Liver (tissue), 9 donors: Measurements from ENCODE around the gene BIN2. TPM values are rescaled to one million over a fixed set of nuclear protein-coding genes. Genes with fewer than 3 reads are reported as not detected.

Experiments used
- DNase-seq: peaks from one replicate; pipeline ENCODE4 v3.0.0-alpha.2; 2017; ENCODE audit warnings: low spot score
- H3K27ac ChIP-seq, 2 donors: one replicate each; pipeline ENCODE4 v1.7.0; 2013; ENCODE audit warnings: inconsistent platforms in 2 of 2, low read length in 2 of 2, control low read depth in 1 of 2, low read depth in 1 of 2, mild to moderate bottlenecking in 1 of 2
- H3K27me3 ChIP-seq, 4 donors: one replicate each; pipeline versions ENCODE4 v1.6.1 to v1.7.0; 2013; ENCODE audit warnings: low read length in 3 of 4, inconsistent platforms in 1 of 4, mild to moderate bottlenecking in 1 of 4, moderate library complexity in 1 of 4; ENCODE audit not compliant: control insufficient read depth in 4 of 4, insufficient read depth in 4 of 4
- H3K36me3 ChIP-seq, 4 donors: one replicate each; pipeline versions ENCODE4 v1.6.1 to v1.7.0; 2013; ENCODE audit warnings: low read length in 3 of 4, mild to moderate bottlenecking in 3 of 4, low read depth in 1 of 4, moderate library complexity in 1 of 4; ENCODE audit not compliant: control insufficient read depth in 4 of 4, insufficient read depth in 3 of 4
- H3K4me1 ChIP-seq, 4 donors: one replicate each; pipeline versions ENCODE4 v1.6.1 to v1.7.0; 2013; ENCODE audit warnings: low read length in 3 of 4, mild to moderate bottlenecking in 3 of 4, moderate library complexity in 1 of 4; ENCODE audit not compliant: control insufficient read depth in 4 of 4, insufficient read depth in 4 of 4
- H3K4me3 ChIP-seq, 3 donors: one replicate each; pipeline versions ENCODE4 v1.6.1 to v1.7.0; 2013; ENCODE audit warnings: low read length in 3 of 3, control low read depth in 1 of 3, low read depth in 1 of 3, mild to moderate bottlenecking in 1 of 3
- H3K9ac ChIP-seq, 2 donors: one replicate each; pipeline ENCODE4 v1.7.0; 2013; ENCODE audit warnings: low read length in 2 of 2, mild to moderate bottlenecking in 2 of 2, moderate library complexity in 2 of 2, control low read depth in 1 of 2, low read depth in 1 of 2
- H3K9me3 ChIP-seq, 4 donors: one replicate each; pipeline versions ENCODE4 v1.6.1 to v1.7.0; 2013; ENCODE audit warnings: low read length in 3 of 4; ENCODE audit not compliant: control insufficient read depth in 4 of 4
- ATF3 ChIP-seq: IDR thresholded peaks from 2 replicates; pipeline ENCODE4 v1.6.1; 2016; ENCODE audit warnings: antibody characterized with exemption
- CTCF ChIP-seq: fragments of 150-350 bp; IDR thresholded peaks from 2 replicates; pipeline ENCODE4 v1.5.1; 2017; ENCODE audit warnings: improper control_type of control experiment, low read depth, low read length; ENCODE audit not compliant: missing input control
- EGR1 ChIP-seq, 2 donors: IDR thresholded peaks; 2 replicates each; pipeline ENCODE4 v1.6.1; 2016 to 2018; ENCODE audit warnings: antibody characterized with exemption in 2 of 2, low read depth in 2 of 2
- FOXA1 ChIP-seq: IDR thresholded peaks from 2 replicates; pipeline ENCODE4 v1.6.1; 2016; ENCODE audit warnings: antibody characterized with exemption
- FOXA2 ChIP-seq: IDR thresholded peaks from 2 replicates; pipeline ENCODE4 v1.6.1; 2016; ENCODE audit warnings: antibody characterized with exemption
- GABPA ChIP-seq, 2 donors: IDR thresholded peaks in 1 of 2; conservative IDR thresholded peaks in 1 of 2; 2 replicates each; pipeline ENCODE4 v1.6.1; 2016; ENCODE audit warnings: antibody characterized with exemption in 2 of 2, mild to moderate bottlenecking in 1 of 2, moderate library complexity in 1 of 2
- HNF4A ChIP-seq, 2 donors: conservative IDR thresholded peaks; 2 replicates each; pipeline ENCODE4 v1.6.1; 2016; ENCODE audit warnings: antibody characterized with exemption in 2 of 2, mild to moderate bottlenecking in 2 of 2
- HNF4G ChIP-seq: IDR thresholded peaks from 2 replicates; pipeline ENCODE4 v1.6.1; 2016; ENCODE audit warnings: antibody characterized with exemption
- JUND ChIP-seq, 2 donors: IDR thresholded peaks; 2 replicates each; pipeline ENCODE4 v1.6.1; 2016; ENCODE audit warnings: antibody characterized with exemption in 2 of 2
- MAX ChIP-seq: IDR thresholded peaks from 2 replicates; pipeline ENCODE4 v1.6.1; 2016; ENCODE audit warnings: antibody characterized with exemption
- NR2F2 ChIP-seq: IDR thresholded peaks from 2 replicates; pipeline ENCODE4 v1.6.1; 2016; ENCODE audit warnings: antibody characterized with exemption
- RAD21 ChIP-seq, 2 donors: IDR thresholded peaks; 2 replicates each; pipeline ENCODE4 v1.6.1; 2016; ENCODE audit warnings: antibody characterized with exemption in 2 of 2, mild to moderate bottlenecking in 2 of 2
- REST ChIP-seq: IDR thresholded peaks from 2 replicates; pipeline ENCODE4 v1.6.1; 2016; ENCODE audit warnings: antibody characterized with exemption, mild to moderate bottlenecking
- RXRA ChIP-seq, 2 donors: IDR thresholded peaks; 2 replicates each; pipeline ENCODE4 v1.6.1; 2017 to 2018; ENCODE audit warnings: antibody characterized with exemption in 2 of 2, mild to moderate bottlenecking in 1 of 2
- SP1 ChIP-seq: IDR thresholded peaks from 2 replicates; pipeline ENCODE4 v1.6.1; 2018; ENCODE audit warnings: antibody characterized with exemption, mild to moderate bottlenecking
- TAF1 ChIP-seq: conservative IDR thresholded peaks from 2 replicates; pipeline ENCODE4 v1.6.1; 2016; ENCODE audit warnings: antibody characterized with exemption, mild to moderate bottlenecking
- YY1 ChIP-seq: IDR thresholded peaks from 2 replicates; pipeline ENCODE4 v1.6.1; 2016; ENCODE audit warnings: antibody characterized with exemption, mild to moderate bottlenecking
- ZBTB33 ChIP-seq: IDR thresholded peaks from 2 replicates; pipeline ENCODE4 v1.6.1; 2016; ENCODE audit warnings: antibody characterized with exemption
- WGBS: extraction: QIAGEN DNeasy Blood & Tissue Kit; methylation state at CpG from one replicate; pipeline ENCODE4 v1.1.7; 2013; 5-methylcytosine and 5-hydroxymethylcytosine counted together
- polyA plus RNA-seq, 2 donors: library from polyadenylated mRNA; stranded (reverse) in 1 of 2; unstranded in 1 of 2; fragments of 200-250 nt in 1 of 2; fragments of >200 nt in 1 of 2; fragmentation: Nextera tagmentation in 1 of 2; extraction: Ambion mirVana in 1 of 2; gene quantifications; one replicate each; pipeline versions ENCODE4 v1.2.1 to v1.2.3, GENCODE V29; 2013 to 2015
- total RNA-seq, 2 donors: library from RNA; depleted of rRNA; stranded (reverse); fragments of >200 nt; gene quantifications; one replicate each; pipeline ENCODE4 v1.2.3, GENCODE V29; 2014
- donor health status: healthy.
- donor health status: healthy.
- donor health status: healthy.
- donor health status: healthy.
- donor health status: healthy.

The BIN2 gene
- total and polyA plus RNA-seq, 4 donors = 1.9 to 10.2 (median 4.4) TPM

GRCh38 chr12:51372021-51372420, 48.0 kb upstream of the BIN2 start:
- Histone ChIP-seq H3K9me3 (no peaks in the 10 kb centered on the region), H3K27ac (peak overlapping the region; percentile 87 to 92), H3K36me3 (no peaks in the 10 kb centered on the region), H3K4me3 (no peak overlapping the region), H3K27me3 (no peaks in the 10 kb centered on the region), H3K9ac (peak overlapping the region; percentile 18 to 84), H3K4me1 (peaks cover 0 to 11% (median 4%) of the 10 kb centered on the region in 4 donors)
- TF ChIP-seq ATF3 = no peak
- no peak for TF ChIP-seq REST
- TF ChIP-seq SP1 = no peak
- peak in 1 of 2 donors; percentile 46 for TF ChIP-seq RAD21 (IDR thresholded peaks at IDR 0.05)
- no peak for TF ChIP-seq FOXA2
- TF ChIP-seq YY1 = no peak
- TF ChIP-seq HNF4A (conservative IDR thresholded peaks at IDR 0.05) = no peak
- TF ChIP-seq NR2F2 = no peak
- DNase-seq = no peak
- 49% methylated on average over 2 of the region's 2 CpGs for WGBS

GRCh38 chr12:51371295-51371953, 47.5 kb upstream of the BIN2 start:
- no peaks in the 10 kb centered on the region for H3K27me3 ChIP-seq
- H3K36me3 ChIP-seq = no peaks in the 10 kb centered on the region
- H3K9ac ChIP-seq = peak overlapping the region; percentile 18 to 84
- 30% methylated on average over 8 of the region's 8 CpGs for WGBS
- no peak overlapping the region for H3K4me3 ChIP-seq
- TF ChIP-seq TAF1 (peak; percentile 43), ATF3 (peak; percentile 75), JUND (IDR thresholded peaks at IDR 0.05) (peak; percentile 93 to 98), RXRA (IDR thresholded peaks at IDR 0.05) (peak; percentile 88 to 95), HNF4G (no peak), MAX (peak; percentile 98), RAD21 (IDR thresholded peaks at IDR 0.05) (peak; percentile 4 to 15), SP1 (peak; percentile 99), EGR1 (IDR thresholded peaks at IDR 0.05; ENCODE audit: low read depth in 2 of 2) (peak in 1 of 2 donors; percentile 61), GABPA (IDR thresholded peaks at IDR 0.05 in 1 of 2, conservative IDR thresholded peaks at IDR 0.05 in 1 of 2) (peak in 1 of 2 donors; percentile 49), FOXA1 (peak; percentile 70), NR2F2 (peak; percentile 76), ZBTB33 (peak; percentile 78), FOXA2 (peak; percentile 45), YY1 (peak; percentile 89), HNF4A (conservative IDR thresholded peaks at IDR 0.05) (peak; percentile 81 to 88), REST (peak; percentile 91), CTCF (no peak)
- peaks cover 0 to 11% (median 4%) of the 10 kb centered on the region in 4 donors for H3K4me1 ChIP-seq
- DNase-seq = no peak
- H3K9me3 ChIP-seq = no peaks in the 10 kb centered on the region
- H3K27ac ChIP-seq = peak overlapping the region; percentile 87 to 92
